ENCODE data around the gene SZT2.
"Not testable (repeated sequence)": the region's sequence is repeated elsewhere in the genome, so short reads cannot be mapped to it uniquely, and the experiment has no call there.

SZT2 gene

DNA sequence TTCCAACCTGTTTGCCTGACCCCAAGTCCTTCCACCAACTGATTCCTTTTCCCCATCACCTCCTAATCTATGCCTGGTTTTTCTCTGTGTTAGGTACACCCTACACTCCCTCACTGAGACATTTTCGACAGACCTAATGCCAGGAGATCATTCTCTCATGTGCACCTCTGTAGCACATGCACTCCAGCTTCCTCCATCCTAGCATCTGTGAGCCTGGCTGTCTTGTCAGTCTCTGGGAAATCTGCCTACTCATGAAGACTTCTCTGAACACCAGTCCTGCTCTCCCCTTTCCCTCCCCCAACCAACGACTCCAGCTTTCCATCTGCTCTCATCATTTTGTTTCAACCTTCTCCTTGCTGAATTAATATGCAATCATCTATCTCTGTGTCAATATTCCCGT lies 1.1 kb upstream of the SZT2 start:
- no peak for DNase-seq

DNA sequence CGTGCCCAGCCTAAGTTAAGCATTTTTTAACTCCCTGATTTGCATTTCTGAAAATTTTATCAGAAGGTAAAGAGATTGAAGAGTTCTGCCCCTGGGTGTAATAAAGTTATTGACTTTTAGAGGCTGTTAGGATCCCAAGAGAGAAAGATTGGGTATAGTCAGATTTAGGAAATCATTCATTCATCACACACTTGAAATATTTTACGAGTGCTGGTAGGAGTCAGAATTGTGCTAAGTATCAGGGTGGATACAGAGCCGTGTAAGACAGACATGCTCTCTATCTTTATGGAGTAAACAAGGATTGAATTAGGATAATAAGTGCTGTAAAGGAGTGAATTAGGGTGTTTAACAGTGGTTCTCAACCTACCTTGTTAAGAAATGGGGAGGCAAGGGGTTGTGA lies 3.0 kb downstream of the SZT2 start:
- DNase-seq = no peak

DNA sequence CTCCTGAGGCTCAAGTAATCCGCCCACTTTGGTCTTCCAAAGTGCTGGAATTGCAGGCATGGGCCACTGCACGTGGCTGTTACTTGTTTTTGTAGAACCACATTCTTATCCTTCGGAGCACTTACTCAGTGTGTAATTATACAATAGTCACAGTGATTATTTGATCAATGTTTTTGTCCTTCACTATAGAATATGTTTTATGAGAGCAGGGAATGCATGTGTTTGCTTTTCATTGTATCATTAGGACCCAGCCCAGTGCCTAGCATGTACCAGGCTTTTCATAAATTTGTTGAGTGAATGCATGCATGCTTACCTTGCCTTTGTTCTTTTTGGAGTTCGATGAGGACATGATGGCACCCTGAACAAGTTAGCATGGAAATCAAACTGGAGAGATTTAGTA lies 5.8 kb downstream of the SZT2 start:
- no peak for DNase-seq

DNA sequence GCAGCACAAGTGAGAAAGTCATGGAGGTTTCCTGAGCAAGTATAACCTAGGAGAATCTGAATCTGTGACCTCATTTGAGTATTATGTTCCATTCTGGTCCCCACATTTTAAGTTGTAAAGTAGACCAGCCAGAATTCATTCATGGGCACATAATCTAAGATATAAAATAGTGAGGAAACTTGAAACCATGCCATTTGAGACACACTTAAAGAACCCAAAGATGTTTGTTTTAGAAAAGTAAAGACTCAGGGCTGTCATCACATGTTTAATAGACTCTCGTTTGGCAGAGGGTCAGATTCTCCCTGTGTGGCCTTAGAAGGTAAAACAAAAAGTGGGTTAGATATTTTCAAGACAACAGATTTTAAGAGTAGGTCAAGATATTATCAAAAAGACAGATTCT lies 6.4 kb downstream of the SZT2 start:
- DNase-seq = no peak

DNA sequence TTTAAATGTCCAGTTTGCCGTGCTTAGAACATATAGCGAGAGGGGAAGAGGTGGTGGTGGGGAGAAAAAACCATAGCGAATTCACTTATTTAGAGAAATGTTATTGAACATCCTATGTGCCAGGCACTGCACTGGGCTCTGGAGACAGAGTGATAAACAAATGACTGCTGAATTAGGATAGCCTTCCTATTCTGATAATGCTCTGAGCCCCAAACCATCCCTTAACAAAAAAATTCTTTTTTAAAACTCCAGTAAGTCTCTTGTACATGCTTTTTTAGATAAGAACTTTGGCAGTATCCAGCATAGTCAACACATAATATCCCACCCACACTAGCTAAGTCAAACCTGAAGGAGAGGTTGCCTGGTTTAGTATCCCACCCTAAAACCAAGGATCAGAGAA lies 8.5 kb downstream of the SZT2 start:
- DNase-seq = no peak

DNA sequence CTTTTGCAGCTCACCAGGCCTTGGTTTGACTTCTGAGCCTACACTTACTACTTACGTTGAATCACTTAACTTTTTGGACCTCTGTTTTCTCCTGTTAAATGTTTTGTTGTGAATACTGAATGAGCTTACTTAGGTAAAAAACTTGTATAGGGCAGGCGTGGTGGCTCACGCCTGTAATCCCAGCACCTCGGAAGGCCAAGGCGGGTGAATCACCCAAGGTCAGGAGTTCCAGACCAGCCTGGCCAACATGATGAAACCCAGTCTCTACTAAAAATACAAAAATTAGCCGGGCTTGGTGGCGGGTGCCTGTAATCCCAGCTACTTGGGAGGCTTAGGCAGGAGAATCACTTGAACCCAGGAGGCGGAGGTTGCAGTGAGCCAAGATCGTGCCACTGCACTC lies 10.7 kb downstream of the SZT2 start:
- not testable (repeated sequence) for DNase-seq

DNA sequence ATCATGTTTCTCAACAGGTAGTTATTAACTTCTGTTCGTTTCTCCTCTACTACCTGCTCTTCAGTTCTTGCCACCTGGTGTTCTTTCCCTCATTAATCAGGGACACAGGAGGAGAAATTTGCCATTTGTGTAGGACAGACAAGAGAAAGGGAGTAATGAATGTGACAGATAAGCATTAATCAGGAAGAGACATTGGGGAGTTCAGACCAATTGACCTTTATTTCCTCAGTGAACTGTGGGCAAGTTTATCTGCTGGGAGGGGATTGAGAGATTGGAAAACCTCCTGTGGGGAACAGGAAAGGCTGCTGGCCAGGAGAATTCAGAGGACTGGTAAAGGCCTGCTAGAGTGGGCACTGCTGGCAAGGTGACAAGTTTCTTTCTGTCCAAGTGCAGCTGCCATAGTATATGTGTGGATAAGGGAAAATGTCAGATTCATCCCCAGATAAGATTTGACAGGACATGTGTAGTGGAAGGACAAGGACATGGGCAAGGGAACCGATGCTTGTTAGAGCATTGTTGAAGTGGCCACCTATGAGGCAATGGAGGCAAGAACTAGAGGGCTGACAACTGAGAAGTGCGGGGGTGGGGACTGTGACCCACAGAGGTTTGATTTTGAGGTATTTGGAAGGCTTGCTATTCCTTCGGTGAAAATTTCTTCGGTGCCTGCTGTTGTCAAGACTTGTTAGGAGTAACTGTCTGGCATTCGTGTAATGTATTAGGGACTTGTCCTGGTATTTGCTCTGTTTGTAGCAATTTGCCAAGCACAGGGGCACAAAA lies 12.6 kb downstream of the SZT2 start:
- no peak for DNase-seq

DNA sequence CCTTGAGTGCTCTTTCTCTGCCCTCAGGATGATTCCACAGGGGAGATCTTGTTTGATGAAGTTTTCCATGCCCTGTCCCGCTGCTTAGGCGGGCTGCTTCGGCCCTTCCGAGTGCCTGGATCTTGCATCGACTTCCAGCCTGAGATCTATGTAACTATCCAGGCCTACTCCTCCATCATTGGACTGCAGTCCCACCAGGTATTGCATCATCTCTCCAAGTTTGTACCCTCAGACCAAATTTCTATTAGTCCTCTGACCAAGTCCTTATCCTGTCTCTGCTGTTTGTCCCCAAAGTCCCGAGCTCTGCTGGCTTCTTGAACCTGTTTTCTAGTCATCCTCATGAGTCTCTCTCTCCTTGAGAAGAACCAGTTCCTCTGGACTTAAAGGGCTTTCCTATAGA lies 14.7 kb downstream of the SZT2 start:
- DNase-seq = no peak

DNA sequence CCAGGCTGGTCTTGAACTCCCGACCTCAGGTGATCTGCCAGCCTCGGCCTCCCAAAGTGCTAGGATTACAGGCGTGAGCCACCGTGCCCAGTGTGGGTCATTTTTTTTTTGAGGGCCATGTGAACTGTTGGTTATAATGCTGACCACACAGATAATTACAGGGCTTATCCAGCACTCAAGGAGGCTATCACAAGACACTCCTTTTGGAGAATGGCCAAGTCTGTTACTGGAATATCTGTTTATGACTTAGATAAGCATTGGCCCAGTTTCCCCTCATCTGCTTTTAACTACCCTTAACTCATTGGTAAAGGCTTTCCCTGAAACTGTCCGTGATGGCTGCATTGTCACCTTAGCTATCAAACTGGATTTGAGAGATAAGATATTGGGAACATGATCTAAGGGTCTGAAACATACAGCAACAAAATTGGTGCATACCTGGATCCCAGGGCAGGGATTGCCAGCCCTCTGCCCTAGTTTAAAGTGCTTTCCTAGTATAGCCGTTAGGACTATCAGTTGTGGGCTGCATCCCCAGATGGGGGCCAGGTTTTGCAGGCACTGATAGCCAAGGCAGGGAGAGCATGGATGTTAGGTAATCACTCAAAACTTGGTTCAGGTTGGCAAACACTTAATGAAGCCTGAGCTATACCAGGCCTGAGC lies 15.6 kb downstream of the SZT2 start:
- no peak for DNase-seq

DNA sequence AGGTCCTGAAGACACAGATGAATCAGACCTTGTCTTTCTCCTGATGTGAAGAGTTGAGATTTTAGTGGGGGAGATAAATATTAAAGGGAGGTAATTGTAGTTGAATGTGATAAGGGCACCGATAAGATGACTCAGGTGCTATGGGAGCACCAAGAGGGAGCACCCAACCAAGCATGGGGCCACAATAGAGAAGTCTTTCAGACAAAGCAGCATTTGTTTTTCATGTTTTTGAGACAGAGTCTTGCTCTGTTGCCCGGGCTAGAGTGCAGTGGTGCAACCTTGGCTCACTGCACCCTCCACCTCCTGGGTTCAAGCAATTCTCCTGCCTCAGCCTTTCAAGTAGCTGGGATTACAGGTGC lies 16.2 kb downstream of the SZT2 start:
- no peak for DNase-seq

DNA sequence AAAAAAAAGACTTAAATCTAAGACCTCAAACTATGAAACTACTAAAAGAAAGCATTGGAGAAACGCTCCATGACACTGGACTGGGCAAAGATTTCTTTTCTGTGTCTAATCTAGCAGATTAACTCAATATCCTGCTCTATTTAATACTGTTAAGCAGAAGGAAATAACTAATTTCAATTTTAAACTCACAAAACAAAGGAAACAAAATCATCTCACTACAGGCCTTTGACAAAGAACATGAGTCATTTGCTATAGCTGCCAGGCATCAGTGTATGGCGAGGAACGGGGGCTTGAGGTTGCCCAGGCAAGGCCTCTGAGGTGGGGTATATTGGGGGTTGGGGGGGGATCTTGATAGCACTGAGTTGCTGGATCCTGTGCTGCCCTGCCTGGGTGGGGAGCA lies 20.9 kb downstream of the SZT2 start:
- DNase-seq = no peak

DNA sequence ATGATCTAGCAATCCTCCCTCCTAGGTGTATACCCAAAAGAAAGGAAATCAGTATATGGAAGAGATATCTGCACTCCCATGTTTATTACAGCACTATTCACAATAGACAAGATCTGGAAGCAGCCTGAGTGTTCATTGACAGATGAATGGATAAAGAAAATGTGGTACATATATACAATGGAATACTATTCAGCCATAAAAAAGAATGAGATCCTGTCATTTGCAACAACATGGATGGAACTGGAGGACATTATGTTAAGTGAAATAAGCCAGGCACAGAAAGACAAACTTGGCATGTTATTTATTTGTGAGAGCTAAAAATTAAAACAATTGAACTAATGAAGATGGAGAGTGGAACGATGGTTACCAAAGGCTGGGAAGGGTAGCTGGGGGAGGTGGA lies 23.7 kb downstream of the SZT2 start:
- not testable (repeated sequence) for DNase-seq

DNA sequence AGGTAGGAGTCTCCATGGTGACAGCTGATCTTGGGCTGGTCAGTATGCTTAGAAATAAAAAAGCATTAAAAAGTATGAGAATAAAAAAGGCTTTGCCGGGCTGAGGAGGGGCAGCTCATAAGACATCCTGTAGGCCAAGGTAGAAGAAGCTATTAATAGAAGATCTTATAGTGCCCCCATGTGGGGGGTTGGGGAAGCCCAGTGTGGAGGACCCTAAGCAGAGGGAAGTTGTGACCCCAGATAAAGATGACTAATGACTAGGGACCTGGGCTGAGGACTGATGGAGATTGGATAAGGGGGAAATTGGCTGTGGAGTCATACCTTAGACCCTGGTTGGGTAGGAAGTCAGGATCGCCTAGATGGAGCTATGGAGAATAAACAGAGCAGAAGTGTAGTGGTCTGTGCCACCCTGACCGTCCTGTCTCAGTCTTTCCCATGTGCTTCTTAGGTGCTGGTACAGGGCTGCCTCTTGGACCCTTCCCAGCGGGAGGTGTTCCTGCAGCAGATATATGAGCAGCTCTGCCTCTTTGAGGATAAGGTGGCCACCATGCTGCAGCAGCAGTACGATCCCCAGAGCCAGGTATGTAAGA lies 25.0 kb downstream of the SZT2 start:
- DNase-seq = peak; percentile 72 to 82 (median 81)

DNA sequence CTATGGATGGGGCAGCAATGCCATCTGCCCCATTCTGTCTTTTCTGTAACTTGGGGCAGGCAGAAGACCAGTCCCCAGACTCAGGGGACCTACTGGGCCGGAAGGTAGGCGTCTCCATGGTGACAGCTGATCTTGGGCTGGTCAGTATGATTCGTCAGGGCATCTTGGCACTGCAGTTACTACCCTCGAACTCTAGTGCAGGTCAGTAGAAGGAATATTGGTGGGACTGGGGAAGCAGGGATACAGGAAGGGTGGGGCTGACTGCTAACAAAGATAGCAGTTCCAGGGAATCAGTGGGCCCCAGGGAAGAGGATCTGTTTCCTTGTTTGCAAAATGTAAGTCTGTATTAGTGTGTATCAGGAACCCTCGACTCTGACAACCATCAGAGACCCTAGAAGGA lies 26.2 kb downstream of the SZT2 start:
- no peak for DNase-seq

DNA sequence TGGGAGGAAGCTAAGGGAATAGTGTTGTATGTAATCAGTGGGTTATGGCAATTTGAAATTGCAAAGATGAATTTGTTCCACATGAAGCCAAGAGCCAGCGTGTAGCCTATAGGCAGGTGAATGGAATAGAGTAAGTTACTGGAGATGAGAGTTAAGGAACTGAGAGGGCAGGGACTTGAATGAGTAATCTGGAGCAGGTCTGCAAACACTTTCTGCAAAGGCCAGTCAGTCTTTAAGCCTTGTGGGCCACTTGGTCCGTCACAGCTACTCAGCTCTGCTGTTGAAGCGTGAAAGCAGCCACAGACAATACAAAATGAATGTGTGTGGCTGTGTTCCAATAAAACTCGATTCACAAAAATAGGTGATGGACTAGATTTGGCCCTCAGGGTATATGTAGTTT lies 29.2 kb downstream of the SZT2 start:
- DNase-seq = no peak

DNA sequence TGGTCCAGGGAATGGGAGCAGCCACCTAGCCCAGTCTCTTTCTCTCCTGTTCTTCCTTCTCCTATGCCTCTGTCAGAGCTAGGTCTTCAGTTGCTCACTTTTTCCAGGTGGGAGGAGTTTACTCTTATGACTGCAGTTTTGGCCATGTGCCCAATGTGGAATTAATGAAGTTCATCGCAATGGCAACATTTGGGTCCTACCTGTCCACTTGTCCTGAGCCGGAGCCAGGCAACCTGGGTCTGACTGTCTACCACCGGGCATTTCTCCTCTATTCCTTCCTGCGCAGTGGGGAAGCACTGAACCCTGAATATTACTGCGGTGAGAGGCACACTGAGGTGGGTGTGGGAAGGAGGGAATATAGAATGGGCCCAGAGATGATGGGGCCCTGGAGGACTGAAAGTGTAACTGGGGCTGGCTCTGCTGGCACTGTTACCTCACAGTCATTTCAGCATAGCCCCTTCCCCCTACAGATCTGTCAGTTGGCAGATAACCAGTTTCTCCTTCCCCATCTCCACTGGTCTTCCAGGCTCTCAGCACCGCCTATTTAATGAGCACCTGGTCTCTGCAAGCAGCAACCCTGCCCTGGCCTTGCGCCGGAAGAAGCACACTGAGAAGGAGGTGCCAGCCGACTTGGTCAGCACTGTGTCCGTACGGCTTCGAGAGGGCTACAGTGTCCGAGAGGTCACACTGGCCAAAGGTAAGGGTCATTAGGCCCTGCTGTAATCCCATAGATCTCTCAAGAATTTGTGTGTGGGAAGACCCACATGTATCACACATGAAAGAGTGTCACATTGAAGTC lies 30.1 kb downstream of the SZT2 start:
- no peak for DNase-seq

DNA sequence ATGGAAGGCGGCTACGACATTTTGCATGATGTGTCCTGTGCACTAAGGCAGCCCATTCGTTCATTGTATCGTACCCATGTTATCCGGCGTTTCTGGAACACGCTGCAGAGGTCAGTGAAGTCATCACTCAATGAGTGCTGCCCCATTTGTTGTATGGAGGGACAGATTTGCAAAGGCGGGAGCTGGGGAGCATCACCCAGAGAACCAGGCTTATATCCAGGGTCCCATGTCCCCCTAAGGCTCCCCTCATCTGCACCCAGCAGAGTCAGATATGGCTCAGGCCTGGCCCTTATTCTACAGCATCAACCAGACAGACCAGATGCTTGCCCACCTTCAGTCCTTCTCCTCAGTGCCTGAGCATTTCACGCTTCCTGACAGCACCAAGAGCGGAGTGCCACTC lies 31.2 kb downstream of the SZT2 start:
- DNase-seq = no peak

DNA sequence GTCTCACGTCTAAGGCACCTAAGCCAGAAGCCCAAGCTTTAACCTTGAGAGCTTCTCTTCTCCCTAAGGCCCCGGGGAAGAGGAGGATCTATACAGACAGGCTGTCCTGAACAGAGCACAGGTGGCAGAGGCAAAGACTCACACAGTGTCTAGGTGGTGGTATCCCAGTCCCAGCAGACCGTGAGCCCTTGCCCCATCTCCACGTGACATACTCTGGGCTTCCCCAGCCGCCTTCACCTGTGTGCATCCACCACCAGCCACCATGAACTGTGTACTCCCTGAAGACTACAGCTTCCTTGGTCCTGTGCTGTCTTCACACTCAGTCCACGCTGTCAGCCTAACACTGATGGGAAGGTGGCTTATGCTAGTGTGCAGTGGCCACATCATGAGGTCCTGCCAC lies 31.7 kb downstream of the SZT2 start:
- no peak for DNase-seq

DNA sequence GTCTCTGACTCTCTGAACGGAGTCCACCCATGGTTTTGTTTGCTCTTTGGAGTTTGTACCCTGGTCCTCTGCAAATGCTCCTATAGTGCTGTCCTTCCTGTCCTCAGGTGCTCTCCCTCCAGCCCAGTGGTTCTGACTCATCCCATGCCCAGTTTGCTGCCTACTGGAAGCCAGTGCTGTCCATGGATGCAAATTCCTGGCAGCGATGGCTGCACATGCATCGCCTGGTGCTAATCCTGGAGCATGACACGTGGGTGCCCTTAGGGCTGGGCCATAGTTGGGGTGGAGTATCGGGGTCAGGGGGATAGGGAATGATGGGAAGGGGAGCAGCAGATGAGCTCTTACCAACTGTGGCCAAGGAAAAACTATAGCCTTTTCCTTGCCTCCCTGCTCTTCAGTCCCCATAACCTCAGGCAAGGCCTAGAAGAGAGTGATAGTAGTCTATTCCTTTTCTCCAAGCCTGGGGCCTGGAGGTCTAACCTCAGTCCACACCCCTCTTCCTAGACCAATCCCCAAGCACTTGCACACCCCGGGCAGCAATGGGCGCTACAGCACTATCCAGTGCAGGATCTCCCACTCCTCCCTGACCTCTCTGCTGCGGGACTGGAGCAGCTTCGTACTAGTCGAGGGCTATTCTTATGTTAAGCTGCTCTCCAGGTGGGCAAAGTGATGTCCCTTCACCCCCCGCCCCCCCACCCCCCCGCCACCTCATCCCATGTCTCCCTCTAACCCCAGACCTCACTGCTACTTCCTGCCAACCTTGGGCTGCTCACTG lies 32.5 kb downstream of the SZT2 start:
- DNase-seq = no peak

DNA sequence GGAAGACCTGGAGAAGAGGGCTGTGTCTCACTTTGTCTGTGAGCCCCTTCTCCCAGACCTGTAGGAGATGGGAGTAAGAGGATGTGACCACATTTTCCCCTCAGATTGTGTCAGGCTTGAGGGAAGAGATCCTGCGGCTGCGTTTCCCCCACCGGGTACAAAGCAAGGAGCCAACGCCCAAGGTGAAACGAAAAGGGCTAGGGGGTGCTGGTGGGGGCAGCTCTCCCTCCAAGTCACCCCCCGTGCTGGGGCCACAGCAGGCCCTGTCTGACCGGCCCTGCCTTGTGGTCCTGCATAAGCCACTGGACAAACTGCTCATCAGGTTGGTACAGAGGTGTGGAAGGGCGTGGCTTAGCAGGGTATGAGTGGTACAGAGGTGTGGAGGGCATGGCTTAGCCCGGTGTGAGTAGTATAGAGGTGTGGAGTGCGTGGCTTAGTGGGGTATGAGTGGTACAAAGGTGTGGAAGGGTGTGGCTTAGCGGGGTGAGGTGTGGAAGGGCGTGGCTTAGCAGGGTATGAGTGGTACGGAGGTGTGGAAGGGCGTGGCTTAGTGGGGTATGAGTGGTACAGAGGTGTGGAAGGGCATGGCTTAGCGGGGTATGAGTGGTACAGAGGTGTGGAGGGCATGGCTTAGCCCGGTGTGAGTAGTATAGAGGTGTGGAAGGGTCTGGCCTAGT lies 33.4 kb downstream of the SZT2 start:
- DNase-seq = no peak

DNA sequence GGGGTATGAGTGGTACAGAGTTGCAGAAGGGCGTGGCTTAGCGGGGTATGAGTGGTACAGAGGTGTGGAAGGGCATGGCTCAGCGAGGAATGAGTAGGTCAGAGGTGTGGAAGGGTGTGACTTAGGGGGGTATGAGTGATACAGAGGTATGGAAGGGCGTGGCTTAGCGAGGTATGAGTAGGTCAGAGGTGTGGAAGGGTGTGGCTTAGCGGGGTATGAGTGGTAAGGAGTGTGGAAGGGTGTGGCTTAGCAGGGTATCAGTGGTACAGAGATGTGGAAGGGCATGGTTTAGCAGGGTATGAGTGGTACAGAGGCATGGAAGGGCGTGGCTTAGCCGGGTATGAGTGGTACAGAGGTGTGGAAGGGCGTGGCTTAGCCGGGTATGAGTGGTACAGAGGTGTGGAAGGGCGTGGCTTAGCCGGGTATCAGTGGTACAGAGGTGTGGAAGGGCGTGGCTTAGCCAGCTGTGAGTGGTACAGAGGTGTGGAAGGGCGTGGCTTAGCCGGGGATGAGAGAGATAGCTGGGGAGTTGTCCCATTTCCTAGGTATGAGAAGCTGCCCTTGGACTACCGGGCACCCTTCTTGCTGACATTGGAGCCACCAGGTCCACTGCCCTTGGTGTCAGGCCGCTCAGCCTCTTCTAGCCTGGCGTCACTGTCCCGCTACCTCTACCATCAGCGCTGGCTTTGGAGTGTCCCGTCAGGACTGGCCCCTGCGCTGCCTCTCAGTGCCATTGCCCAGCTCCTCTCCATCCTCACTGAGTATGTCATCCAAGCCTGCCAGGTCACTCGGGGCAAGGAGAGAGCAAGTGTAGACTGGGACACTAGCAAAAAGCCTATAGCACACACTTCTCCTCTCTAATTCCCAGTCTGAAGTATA lies 34.2 kb downstream of the SZT2 start:
- DNase-seq = no peak
